Mesenchymal stem cell (in vitro differentiated cells and primary cell): ENCODE data around the gene CROCC.

Experiments used
- DNase-seq: peaks from one replicate; pipeline ENCODE4 v3.0.0-alpha.2; 2013
- H2AFZ ChIP-seq: one replicate; pipeline ENCODE4 v1.6.1; 2013; ENCODE audit warnings: low read depth, mild to moderate bottlenecking, control low read depth, inconsistent platforms, low read length, moderate library complexity
- H2AK5ac ChIP-seq: 2 replicates; pipeline ENCODE4 v1.6.1; 2013; ENCODE audit warnings: low read length, moderate library complexity, mild to moderate bottlenecking, inconsistent platforms; ENCODE audit not compliant: severe bottlenecking
- H2BK120ac ChIP-seq: one replicate; pipeline ENCODE4 v1.6.1; 2013; ENCODE audit warnings: low read depth, mild to moderate bottlenecking, inconsistent platforms, low read length, moderate library complexity
- H2BK12ac ChIP-seq, 2 experiments: one replicate each; pipeline ENCODE4 v1.6.1; 2013; ENCODE audit warnings: inconsistent platforms in 2 of 2, low read length in 2 of 2, mild to moderate bottlenecking in 2 of 2, moderate library complexity in 2 of 2, control low read depth in 1 of 2
- H2BK15ac ChIP-seq: one replicate; pipeline ENCODE4 v1.6.1; 2013; ENCODE audit warnings: mild to moderate bottlenecking, low read depth, inconsistent platforms; ENCODE audit not compliant: poor library complexity, severe bottlenecking
- H2BK5ac ChIP-seq: 2 replicates; pipeline ENCODE4 v1.6.1; 2013; ENCODE audit warnings: low read depth, mild to moderate bottlenecking, low read length, control low read depth, inconsistent platforms; ENCODE audit not compliant: poor library complexity, severe bottlenecking
- H3K14ac ChIP-seq, 2 experiments: one replicate each; pipeline ENCODE4 v1.6.1; 2013; ENCODE audit warnings: inconsistent platforms in 2 of 2, low read length in 2 of 2, control low read depth in 1 of 2, mild to moderate bottlenecking in 1 of 2, moderate library complexity in 1 of 2
- H3K18ac ChIP-seq, 2 experiments: one replicate each; pipeline ENCODE4 v1.6.1; 2013; ENCODE audit warnings: inconsistent platforms in 2 of 2, low read length in 2 of 2, control low read depth in 1 of 2, low read depth in 1 of 2, mild to moderate bottlenecking in 1 of 2
- H3K23ac ChIP-seq, 2 experiments: one replicate each; pipeline ENCODE4 v1.6.1; 2013; ENCODE audit warnings: inconsistent platforms in 2 of 2, low read length in 2 of 2, mild to moderate bottlenecking in 2 of 2, moderate library complexity in 2 of 2, control low read depth in 1 of 2
- H3K27ac ChIP-seq: 2 replicates; pipeline ENCODE4 v1.5.1; 2013; ENCODE audit warnings: mild to moderate bottlenecking, moderate library complexity, low read length, control low read depth, inconsistent platforms; ENCODE audit not compliant: poor library complexity, severe bottlenecking
- H3K27me3 ChIP-seq, 2 experiments: 2 replicates each; pipeline versions ENCODE4 v1.6.1 to v1.7.0; 2013; ENCODE audit warnings: low read length in 2 of 2, mild to moderate bottlenecking in 2 of 2, moderate library complexity in 2 of 2, control low read depth in 1 of 2, inconsistent platforms in 1 of 2; ENCODE audit not compliant: control insufficient read depth in 1 of 2, insufficient read depth in 1 of 2
- H3K36me3 ChIP-seq, 2 experiments: 2 replicates each; pipeline versions ENCODE4 v1.6.1 to v1.7.0; 2013; ENCODE audit warnings: low read length in 2 of 2, control low read depth in 1 of 2, inconsistent platforms in 1 of 2, low read depth in 1 of 2, mild to moderate bottlenecking in 1 of 2; ENCODE audit not compliant: insufficient read depth in 2 of 2, control insufficient read depth in 1 of 2
- H3K4ac ChIP-seq, 2 experiments: one replicate each; pipeline ENCODE4 v1.6.1; 2013; ENCODE audit warnings: inconsistent platforms in 2 of 2, low read length in 2 of 2, mild to moderate bottlenecking in 2 of 2, moderate library complexity in 2 of 2, control low read depth in 1 of 2, low read depth in 1 of 2
- H3K4me1 ChIP-seq: 2 replicates; pipeline ENCODE4 v1.6.1; 2013; ENCODE audit warnings: low read depth, low read length, control low read depth; ENCODE audit not compliant: control insufficient read depth, insufficient read depth
- H3K4me2 ChIP-seq: 2 replicates; pipeline ENCODE4 v1.6.1; 2013; ENCODE audit warnings: low read length, mild to moderate bottlenecking, inconsistent platforms; ENCODE audit not compliant: poor library complexity, severe bottlenecking
- H3K4me3 ChIP-seq, 2 experiments: 2 replicates each; pipeline versions ENCODE4 v1.5.1 to v1.7.0; 2013; ENCODE audit warnings: low read length in 2 of 2, mild to moderate bottlenecking in 2 of 2, control low read depth in 1 of 2, low read depth in 1 of 2; ENCODE audit not compliant: insufficient read depth in 1 of 2
- H3K79me1 ChIP-seq: replicated peaks from 2 replicates; pipeline ENCODE4 v1.6.1; 2013; ENCODE audit warnings: mild to moderate bottlenecking, control low read depth, low read length, inconsistent platforms; ENCODE audit not compliant: poor library complexity, severe bottlenecking
- H3K9ac ChIP-seq: 2 replicates; pipeline ENCODE4 v1.7.0; 2013; ENCODE audit warnings: mild to moderate bottlenecking, low read length, moderate library complexity
- H3K9me3 ChIP-seq: 2 replicates; pipeline ENCODE4 v1.7.0; 2013; ENCODE audit warnings: mild to moderate bottlenecking, low read length; ENCODE audit not compliant: control insufficient read depth
- H4K8ac ChIP-seq: one replicate; pipeline ENCODE4 v1.6.1; 2013; ENCODE audit warnings: inconsistent platforms, mild to moderate bottlenecking, low read length, moderate library complexity
- H4K91ac ChIP-seq: one replicate; pipeline ENCODE4 v1.6.1; 2013; ENCODE audit warnings: mild to moderate bottlenecking, low read length, inconsistent platforms
- WGBS: methylation state at CpG from one replicate; pipeline ENCODE4 v1.1.7; 2013; ENCODE audit warnings: mixed read lengths; 5-methylcytosine and 5-hydroxymethylcytosine counted together

Gene CROCC

DNA sequence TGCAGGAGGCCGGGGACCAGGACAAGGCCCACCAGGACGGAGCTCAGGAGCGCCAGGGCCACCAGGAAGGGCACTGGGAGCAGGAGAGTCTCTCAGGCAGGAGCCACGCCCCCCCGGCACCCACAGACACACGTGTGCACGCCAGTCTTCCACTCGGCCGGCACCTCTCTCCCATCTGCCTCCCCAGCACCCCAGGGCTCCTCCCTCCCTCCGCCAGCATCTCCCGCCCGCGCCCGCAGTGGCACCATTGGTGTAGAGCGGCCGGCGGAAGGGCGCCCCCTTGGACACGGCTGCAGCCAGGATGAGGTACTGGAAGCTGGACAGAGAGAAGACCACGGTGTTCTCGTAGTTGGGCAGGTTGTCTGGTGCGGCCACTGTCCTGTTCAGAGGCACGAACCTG lies 64.8 kb downstream of the CROCC start:
- Histone ChIP-seq H3K9ac (no peak overlapping the region), H3K23ac (no peak overlapping the region), H3K36me3 (peaks cover 9 to 69% of the 10 kb centered on the region in 2 experiments), H2AFZ (no peak overlapping the region), H3K4me2 (no peak overlapping the region), H3K79me1 (peaks cover 10% of the 10 kb centered on the region), H3K4ac (no peak overlapping the region), H3K9me3 (no peaks in the 10 kb centered on the region), H3K14ac (no peak overlapping the region), H3K27ac (no peak overlapping the region), H4K8ac (no peak overlapping the region), H2BK12ac (no peak overlapping the region), H2BK120ac (no peak overlapping the region), H3K4me3 (no peak overlapping the region), H3K4me1 (peaks cover 9% of the 10 kb centered on the region), H2BK15ac (no peak overlapping the region), H4K91ac (no peak overlapping the region), H3K27me3 (no peaks in the 10 kb centered on the region), H2AK5ac (no peak overlapping the region), H3K18ac (no peak overlapping the region), H2BK5ac (no peak overlapping the region)
- no peak for DNase-seq
- WGBS: 86% methylated on average over 21 of the region's 23 CpGs

DNA sequence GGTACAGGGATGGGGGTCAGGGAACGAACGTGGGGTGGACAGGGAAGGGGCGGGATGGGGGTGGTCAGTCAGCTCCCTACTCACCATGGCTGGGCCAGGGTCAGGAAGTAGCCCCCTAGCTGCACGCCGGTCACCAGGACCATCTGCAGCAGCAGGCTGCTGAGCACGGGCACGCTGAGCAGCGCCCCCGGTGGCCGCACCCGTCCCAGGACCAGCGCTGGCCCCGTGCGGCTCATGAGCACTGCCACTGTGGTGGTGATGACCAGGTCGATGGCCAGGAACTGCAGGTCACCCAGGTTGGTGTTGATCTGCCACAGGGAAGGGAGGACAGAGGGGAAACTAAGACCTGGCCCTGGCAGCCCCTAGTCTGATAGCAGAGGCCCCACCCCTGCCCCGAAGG lies 65.2 kb downstream of the CROCC start:
- Histone ChIP-seq H3K9me3 (no peaks in the 10 kb centered on the region), H3K9ac (no peak overlapping the region), H3K36me3 (peaks cover 9 to 73% of the 10 kb centered on the region in 2 experiments), H3K79me1 (peaks cover 14% of the 10 kb centered on the region), H2AK5ac (no peak overlapping the region), H2BK120ac (no peak overlapping the region), H2AFZ (no peak overlapping the region), H3K4me1 (peaks cover 9% of the 10 kb centered on the region), H3K4ac (no peak overlapping the region), H3K23ac (no peak overlapping the region), H4K8ac (no peak overlapping the region), H4K91ac (no peak overlapping the region), H2BK15ac (no peak overlapping the region), H3K4me2 (no peak overlapping the region), H2BK5ac (no peak overlapping the region), H3K27ac (no peak overlapping the region), H3K27me3 (no peaks in the 10 kb centered on the region), H3K4me3 (no peak overlapping the region), H2BK12ac (no peak overlapping the region), H3K14ac (no peak overlapping the region), H3K18ac (no peak overlapping the region)
- WGBS: 53% methylated on average over 13 of the region's 16 CpGs
- DNase-seq: peak; percentile 17

DNA sequence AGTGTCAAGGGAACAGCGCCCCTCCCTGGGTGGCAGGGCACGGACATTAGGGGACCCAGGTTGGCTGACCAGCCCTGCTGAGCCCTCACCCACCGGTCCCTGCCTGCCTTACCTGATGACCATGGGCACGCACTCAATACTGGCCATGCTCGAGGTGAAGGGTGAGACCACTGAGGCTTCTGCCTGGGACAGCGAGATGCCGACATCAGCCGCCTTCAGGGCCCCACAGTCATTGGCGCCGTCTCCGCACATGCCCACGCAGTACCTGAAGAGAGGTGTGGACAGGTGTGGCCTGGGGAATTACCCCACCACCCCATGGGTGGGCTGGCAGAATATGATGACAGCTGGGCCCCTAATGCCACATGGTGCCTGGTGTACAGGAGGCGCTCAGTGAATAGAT lies 66.5 kb downstream of the CROCC start:
- Histone ChIP-seq H2BK15ac (no peak overlapping the region), H3K4ac (no peak overlapping the region), H3K79me1 (peaks cover 15% of the 10 kb centered on the region), H2AFZ (no peak overlapping the region), H3K36me3 (peaks cover 9 to 85% of the 10 kb centered on the region in 2 experiments), H3K27me3 (no peaks in the 10 kb centered on the region), H4K91ac (no peak overlapping the region), H3K27ac (no peak overlapping the region), H2BK5ac (no peak overlapping the region), H3K14ac (no peak overlapping the region), H2BK120ac (no peak overlapping the region), H3K9ac (no peak overlapping the region), H3K4me1 (peaks cover 7% of the 10 kb centered on the region), H3K4me3 (no peak overlapping the region), H3K18ac (no peak overlapping the region), H3K4me2 (no peak overlapping the region), H2AK5ac (no peak overlapping the region), H2BK12ac (no peak overlapping the region), H3K9me3 (no peaks in the 10 kb centered on the region), H3K23ac (no peak overlapping the region), H4K8ac (no peak overlapping the region)
- 94% methylated on average over 12 of the region's 13 CpGs for WGBS
- no peak for DNase-seq

DNA sequence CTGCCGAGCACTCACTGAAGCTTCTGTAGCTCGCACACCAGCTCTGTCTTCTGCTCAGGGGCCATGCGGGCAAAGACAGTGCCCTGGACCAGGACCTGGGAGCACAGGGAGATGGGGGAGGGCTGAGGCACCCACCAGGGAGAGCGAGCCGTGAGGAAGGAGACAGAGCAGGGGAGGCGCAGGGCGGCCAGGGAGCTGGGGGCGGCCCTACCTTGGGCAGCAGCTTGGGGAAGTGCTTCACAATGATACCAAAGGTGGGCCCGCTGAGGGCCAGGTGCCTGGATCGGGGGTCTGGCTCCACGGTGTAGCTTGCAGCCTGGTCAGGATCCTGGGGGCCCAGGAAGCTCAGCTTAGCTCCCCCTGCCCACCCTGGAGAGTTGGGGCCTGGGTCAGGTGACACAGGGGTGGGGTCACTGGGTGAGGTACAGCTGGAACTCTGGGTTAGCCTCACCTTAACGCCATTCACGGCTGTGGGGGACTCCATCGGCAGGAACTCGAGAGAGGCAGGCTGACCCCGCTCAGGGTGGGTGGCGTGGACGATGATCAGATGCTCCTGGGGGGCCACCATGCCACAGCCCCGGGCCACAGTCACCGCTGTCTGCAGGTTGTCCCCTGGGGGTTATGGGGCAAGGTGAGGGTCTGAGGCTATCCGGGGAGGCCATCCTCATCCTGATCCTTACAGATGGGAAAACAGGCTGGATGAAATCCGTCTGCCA lies 68.1 kb downstream of the CROCC start:
- peaks cover 19% of the 10 kb centered on the region for H3K79me1 ChIP-seq
- no peak overlapping the region for H3K23ac ChIP-seq
- no peak overlapping the region for H2BK120ac ChIP-seq
- peaks cover 1% of the 10 kb centered on the region for H3K4me1 ChIP-seq
- no peaks in the 10 kb centered on the region for H3K27me3 ChIP-seq
- 91% methylated on average over 22 of the region's 22 CpGs for WGBS
- no peak overlapping the region for H3K18ac ChIP-seq
- H4K8ac ChIP-seq: no peak overlapping the region
- no peak overlapping the region for H3K4me2 ChIP-seq
- no peak overlapping the region for H3K14ac ChIP-seq
- no peak overlapping the region for H3K27ac ChIP-seq
- no peak overlapping the region for H2AFZ ChIP-seq
- no peaks in the 10 kb centered on the region for H3K9me3 ChIP-seq
- H2BK5ac ChIP-seq: no peak overlapping the region
- no peak overlapping the region for H2BK12ac ChIP-seq
- H2BK15ac ChIP-seq: no peak overlapping the region
- no peak for DNase-seq
- peaks cover 9 to 89% of the 10 kb centered on the region in 2 experiments for H3K36me3 ChIP-seq
- H3K4me3 ChIP-seq: no peak overlapping the region
- H3K4ac ChIP-seq: no peak overlapping the region
- H4K91ac ChIP-seq: no peak overlapping the region
- no peak overlapping the region for H2AK5ac ChIP-seq
- H3K9ac ChIP-seq: no peak overlapping the region
